Activated CD4-positive, alpha-beta T cell treated with anti-CD3 and anti-CD28 coated beads for 36 hours (primary cell): ENCODE data around the gene ARHGAP6. TPM values are rescaled to one million over a fixed set of nuclear protein-coding genes. Genes with fewer than 3 reads are reported as not detected.

Experiments used
- ATAC-seq: fragments of 200-7000 bp; cut with Tn5 transposase; one replicate; pipeline ENCODE4 v1.10.0; 2021; ENCODE audit warnings: mild to moderate bottlenecking, moderate library complexity
- CTCF ChIA-PET: fragments of 350-600 bp; sonication (Branson Sonifier 250); formaldehyde crosslinking; loops from one replicate; lab custom pipeline; 2021; ENCODE audit warnings: antibody characterized with exemption; lab: Charles Lee
- POLR2A ChIA-PET: fragments of 350-600 bp; sonication (Branson Sonifier 250); formaldehyde crosslinking; loops from one replicate; lab custom pipeline; 2021; ENCODE audit warnings: antibody characterized with exemption, inconsistent platforms; lab: Charles Lee
- DNase-seq: peaks from one replicate; pipeline ENCODE4 v3.0.0-alpha.2; 2020
- H3K27ac Mint-ChIP-seq: one replicate; pipeline ENCODE4 v1.8.0; 2021; ENCODE audit warnings: mixed read lengths
- H3K27me3 Mint-ChIP-seq: one replicate; pipeline ENCODE4 v1.8.0; 2021; ENCODE audit warnings: mixed read lengths
- H3K36me3 Mint-ChIP-seq: one replicate; pipeline ENCODE4 v1.8.0; 2021; ENCODE audit warnings: low read depth, mixed read lengths
- H3K4me1 Mint-ChIP-seq: one replicate; pipeline ENCODE4 v1.8.0; 2021; ENCODE audit warnings: mixed read lengths
- H3K4me3 Mint-ChIP-seq: one replicate; pipeline ENCODE4 v1.8.0; 2021; ENCODE audit warnings: mild to moderate bottlenecking, moderate library complexity, mixed read lengths
- H3K9me3 Mint-ChIP-seq: one replicate; pipeline ENCODE4 v1.8.0; 2021; ENCODE audit warnings: low read depth, mixed read lengths
- intact Hi-C, 2 experiments: fragments of 100-400 bp; cut with DNase I in 1 of 2; cut with micrococcal nuclease in 1 of 2; formaldehyde crosslinking; loops; one replicate each; pipeline versions ENCODE4 v1.14.2 to v1.15.1; 2022 to 2024; cut with DNase I, micrococcal nuclease
- total RNA-seq, 2 experiments: library from RNA; stranded (reverse); gene quantifications; one replicate each; pipeline ENCODE4 v1.2.3, GENCODE V29; 2021

The ARHGAP6 gene
- total RNA-seq, 2 experiments from 2014 or later = not detected

- POLR2A ChIA-PET = no interaction called here
- Mint-ChIP-seq H3K27ac (no peak overlapping the region), H3K4me3 (no peak overlapping the region), H3K4me1 (no peaks in the 10 kb centered on the region), H3K36me3 (no peaks in the 10 kb centered on the region), H3K9me3 (no peaks in the 10 kb centered on the region), H3K27me3 (no peaks in the 10 kb centered on the region)
- CTCF ChIA-PET = no interaction called here
- ATAC-seq (no peak), DNase-seq (no peak)
- intact Hi-C loops = no loop called here
Measured at GRCh38 chrX:11180571-11180970, 485.1 kb downstream of the ARHGAP6 start.

- no peaks in the 10 kb centered on the region for H3K36me3 Mint-ChIP-seq
- ATAC-seq = no peak
- H3K27me3 Mint-ChIP-seq = peaks cover 14% of the 10 kb centered on the region
- intact Hi-C loops = no loop called here
- no peak overlapping the region for H3K4me3 Mint-ChIP-seq
- DNase-seq = no peak
- no peak overlapping the region for H3K27ac Mint-ChIP-seq
- no peaks in the 10 kb centered on the region for H3K4me1 Mint-ChIP-seq
- H3K9me3 Mint-ChIP-seq = no peaks in the 10 kb centered on the region
- ChIA-PET POLR2A (no interaction called here), CTCF (no interaction called here)
Measured at GRCh38 chrX:11172415-11172814, 493.3 kb downstream of the ARHGAP6 start.

- Mint-ChIP-seq H3K36me3 (no peaks in the 10 kb centered on the region), H3K4me3 (no peak overlapping the region), H3K27me3 (peaks cover 14% of the 10 kb centered on the region), H3K4me1 (no peaks in the 10 kb centered on the region), H3K27ac (no peak overlapping the region), H3K9me3 (no peaks in the 10 kb centered on the region)
- POLR2A ChIA-PET = no interaction called here
- DNase-seq (no peak), ATAC-seq (no peak)
- intact Hi-C loops = no loop called here
- CTCF ChIA-PET = no interaction called here
Measured at GRCh38 chrX:11171956-11172355, 493.8 kb downstream of the ARHGAP6 start.

- ChIA-PET POLR2A (no interaction called here), CTCF (no interaction called here)
- Mint-ChIP-seq H3K9me3 (no peaks in the 10 kb centered on the region), H3K27ac (no peak overlapping the region), H3K36me3 (no peaks in the 10 kb centered on the region), H3K4me3 (no peak overlapping the region), H3K27me3 (peaks cover 5% of the 10 kb centered on the region), H3K4me1 (no peaks in the 10 kb centered on the region)
- DNase-seq (no peak), ATAC-seq (no peak)
- intact Hi-C loops = no loop called here
Measured at GRCh38 chrX:11164433-11164832, 501.3 kb downstream of the ARHGAP6 start.

GRCh38 chrX:11159149-11159548 lies 506.6 kb downstream of the ARHGAP6 start:
- CTCF ChIA-PET = no interaction called here
- H3K4me3 Mint-ChIP-seq = no peak overlapping the region

GRCh38 chrX:11151799-11152559 lies 513.7 kb downstream of the ARHGAP6 start:
- Mint-ChIP-seq H3K9me3 (no peaks in the 10 kb centered on the region), H3K27ac (no peak overlapping the region), H3K4me3 (no peak overlapping the region), H3K36me3 (no peaks in the 10 kb centered on the region), H3K4me1 (no peaks in the 10 kb centered on the region), H3K27me3 (peaks cover 2% of the 10 kb centered on the region)
- intact Hi-C loops = no loop called here
- ChIA-PET CTCF (no interaction called here), POLR2A (no interaction called here)
- no peak for ATAC-seq
- no peak for DNase-seq

More at GRCh38 chrX:11159149-11159548, 506.6 kb downstream of the ARHGAP6 start:
- DNase-seq = no peak
- peaks cover 2% of the 10 kb centered on the region for H3K27me3 Mint-ChIP-seq
- H3K36me3 Mint-ChIP-seq = no peaks in the 10 kb centered on the region
- no peak overlapping the region for H3K27ac Mint-ChIP-seq
- no peaks in the 10 kb centered on the region for H3K9me3 Mint-ChIP-seq
- no peaks in the 10 kb centered on the region for H3K4me1 Mint-ChIP-seq
- POLR2A ChIA-PET = no interaction called here
- intact Hi-C loops = no loop called here
- ATAC-seq = no peak

GRCh38 chrX:11148401-11148800 lies 517.3 kb downstream of the ARHGAP6 start:
- ATAC-seq = no peak
- DNase-seq = no peak
- H3K27ac Mint-ChIP-seq = no peak overlapping the region
- peaks cover 3% of the 10 kb centered on the region for H3K27me3 Mint-ChIP-seq
- peaks cover 2% of the 10 kb centered on the region for H3K4me1 Mint-ChIP-seq
- POLR2A ChIA-PET = no interaction called here
- CTCF ChIA-PET = interaction anchor here (0.5 kb wide), 1 partner anchor 362 kb away, joined by 3 read pairs; no protein-coding TSS in a partner anchor
- no peak overlapping the region for H3K4me3 Mint-ChIP-seq
- intact Hi-C loops = loop anchor here in 1 of 2 experiments (5.0 to 10.0 kb wide), 2 partner anchors 576 to 624 kb away; no protein-coding TSS in a partner anchor
- no peaks in the 10 kb centered on the region for H3K36me3 Mint-ChIP-seq
- no peaks in the 10 kb centered on the region for H3K9me3 Mint-ChIP-seq

GRCh38 chrX:11146411-11146810 lies 519.3 kb downstream of the ARHGAP6 start:
- Mint-ChIP-seq H3K27me3 (peaks cover 2% of the 10 kb centered on the region), H3K4me3 (no peak overlapping the region), H3K4me1 (peaks cover 2% of the 10 kb centered on the region), H3K9me3 (no peaks in the 10 kb centered on the region), H3K36me3 (no peaks in the 10 kb centered on the region), H3K27ac (no peak overlapping the region)
- ChIA-PET CTCF (no interaction called here), POLR2A (no interaction called here)
- DNase-seq = no peak
- ATAC-seq = no peak
- intact Hi-C loops = loop anchor here in 1 of 2 experiments (5.0 to 10.0 kb wide), 2 partner anchors 578 to 626 kb away; no protein-coding TSS in a partner anchor

GRCh38 chrX:11143931-11144678 lies 521.6 kb downstream of the ARHGAP6 start:
- H3K4me3 Mint-ChIP-seq = no peak overlapping the region
- H3K36me3 Mint-ChIP-seq = no peaks in the 10 kb centered on the region
- ATAC-seq (peak; percentile 75), DNase-seq (peak; percentile 57)
- ChIA-PET CTCF (interaction anchor here (0.9 to 1.1 kb wide), 3 partner anchors 11 to 954 kb away, joined by 3 read pairs; no protein-coding TSS in a partner anchor), POLR2A (no interaction called here)
- no peak overlapping the region for H3K27ac Mint-ChIP-seq
- intact Hi-C loops = loop anchor here (1.0 to 10.0 kb wide), 3 partner anchors 387 to 581 kb away; no protein-coding TSS in a partner anchor
- no peaks in the 10 kb centered on the region for H3K9me3 Mint-ChIP-seq
- H3K27me3 Mint-ChIP-seq = peaks cover 2% of the 10 kb centered on the region
- peaks cover 2% of the 10 kb centered on the region for H3K4me1 Mint-ChIP-seq

- intact Hi-C loops = loop anchor here in 1 of 2 experiments (5.0 kb wide), 2 partner anchors 306 to 416 kb away; no protein-coding TSS in a partner anchor
- no peaks in the 10 kb centered on the region for H3K36me3 Mint-ChIP-seq
- ATAC-seq (no peak), DNase-seq (no peak)
- H3K27me3 Mint-ChIP-seq = no peaks in the 10 kb centered on the region
- H3K4me1 Mint-ChIP-seq = no peaks in the 10 kb centered on the region
- H3K9me3 Mint-ChIP-seq = no peaks in the 10 kb centered on the region
- H3K4me3 Mint-ChIP-seq = no peak overlapping the region
- POLR2A ChIA-PET = no interaction called here
- CTCF ChIA-PET = no interaction called here
- H3K27ac Mint-ChIP-seq = no peak overlapping the region
Measured at GRCh38 chrX:11138498-11139390, 527.0 kb downstream of the ARHGAP6 start.
